ENCODE data around the gene MAPRE3. TPM values are rescaled to one million over a fixed set of nuclear protein-coding genes. Genes with fewer than 3 reads are reported as not detected.

MAPRE3 gene
- total and polyA plus RNA-seq, 9 of the 15 experiments (the other 6 are each of a cell fraction or from before 2014, with no cell fraction given): 0.70 to 43.2 (median 12.6) TPM

DNA sequence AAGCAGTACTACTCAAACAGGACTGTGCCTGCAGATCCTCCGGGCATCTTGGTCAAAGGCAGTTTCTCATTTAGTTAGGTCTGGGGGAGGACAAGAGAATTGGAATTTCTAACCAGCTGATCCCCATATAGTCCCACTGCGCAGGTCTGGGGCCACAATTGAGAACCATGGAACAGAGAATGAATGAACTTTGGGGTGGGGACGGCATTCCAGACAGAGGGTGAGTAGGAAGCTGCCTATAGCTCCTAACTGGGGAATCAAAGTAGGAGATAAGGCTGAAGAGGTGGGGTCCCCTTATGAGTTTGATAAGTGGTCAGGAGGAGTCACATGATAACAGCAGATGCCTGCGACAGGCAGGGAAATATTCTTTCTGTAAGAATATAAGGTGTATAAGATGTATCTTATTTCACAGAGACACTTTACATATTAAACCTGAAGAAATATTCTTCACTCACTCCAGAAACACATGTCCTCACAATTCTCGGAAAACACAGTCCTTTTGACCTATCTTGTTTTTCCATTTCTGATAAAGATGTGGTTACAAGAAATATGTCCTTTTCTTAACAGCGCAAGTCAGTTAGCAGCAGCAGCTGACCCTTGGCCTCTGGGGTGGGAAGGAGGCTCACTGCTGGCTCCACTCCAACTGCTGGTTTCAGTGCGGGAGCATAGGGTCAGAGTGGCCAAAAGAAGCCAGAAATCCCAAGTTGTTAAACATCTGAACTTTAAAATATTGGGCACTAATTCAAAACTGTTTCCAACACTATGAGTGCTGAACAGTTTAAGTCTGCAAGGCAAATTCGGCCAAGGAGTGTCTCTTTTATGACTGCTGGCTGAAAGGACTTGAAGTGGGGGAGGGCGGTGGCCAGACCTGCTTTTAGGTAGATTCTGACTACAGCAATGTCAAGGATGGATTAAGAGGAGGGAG, 49.8 kb downstream of the MAPRE3 start (continued):
- TF ChIP-seq, protein P1, sequence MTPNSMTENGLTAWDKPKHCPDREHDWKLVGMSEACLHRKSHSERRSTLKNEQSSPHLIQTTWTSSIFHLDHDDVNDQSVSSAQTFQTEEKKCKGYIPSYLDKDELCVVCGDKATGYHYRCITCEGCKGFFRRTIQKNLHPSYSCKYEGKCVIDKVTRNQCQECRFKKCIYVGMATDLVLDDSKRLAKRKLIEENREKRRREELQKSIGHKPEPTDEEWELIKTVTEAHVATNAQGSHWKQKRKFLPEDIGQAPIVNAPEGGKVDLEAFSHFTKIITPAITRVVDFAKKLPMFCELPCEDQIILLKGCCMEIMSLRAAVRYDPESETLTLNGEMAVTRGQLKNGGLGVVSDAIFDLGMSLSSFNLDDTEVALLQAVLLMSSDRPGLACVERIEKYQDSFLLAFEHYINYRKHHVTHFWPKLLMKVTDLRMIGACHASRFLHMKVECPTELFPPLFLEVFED (CRISPR knock-in tag; conservative IDR thresholded peaks at IDR 0.05): no peak
- no peak for TF ChIP-seq SRSF9 (IDR thresholded peaks at IDR 0.05; ENCODE audit: borderline replicate concordance, low read depth, low read length)
- no peak for TF ChIP-seq KDM2B (CRISPR knock-in tag; IDR thresholded peaks at IDR 0.05)
- no peak for TF ChIP-seq FUS (optimal IDR thresholded peaks at IDR 0.05; ENCODE audit: low read depth, low read length)
- TF ChIP-seq, protein P2, sequence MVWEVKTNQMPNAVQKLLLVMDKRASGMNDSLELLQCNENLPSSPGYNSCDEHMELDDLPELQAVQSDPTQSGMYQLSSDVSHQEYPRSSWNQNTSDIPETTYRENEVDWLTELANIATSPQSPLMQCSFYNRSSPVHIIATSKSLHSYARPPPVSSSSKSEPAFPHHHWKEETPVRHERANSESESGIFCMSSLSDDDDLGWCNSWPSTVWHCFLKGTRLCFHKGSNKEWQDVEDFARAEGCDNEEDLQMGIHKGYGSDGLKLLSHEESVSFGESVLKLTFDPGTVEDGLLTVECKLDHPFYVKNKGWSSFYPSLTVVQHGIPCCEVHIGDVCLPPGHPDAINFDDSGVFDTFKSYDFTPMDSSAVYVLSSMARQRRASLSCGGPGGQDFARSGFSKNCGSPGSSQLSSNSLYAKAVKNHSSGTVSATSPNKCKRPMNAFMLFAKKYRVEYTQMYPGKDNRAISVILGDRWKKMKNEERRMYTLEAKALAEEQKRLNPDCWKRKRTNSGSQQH (CRISPR knock-in tag; IDR thresholded peaks at IDR 0.05): 0 out of 2 replicates have a peak, but pooled peaks have one; percentile 24
- no peak for TF ChIP-seq KLF10 (CRISPR knock-in tag; IDR thresholded peaks at IDR 0.05)
- TF ChIP-seq SRSF7 (optimal IDR thresholded peaks at IDR 0.05; ENCODE audit: low read depth, low read length): no peak
- TF ChIP-seq, protein P3, sequence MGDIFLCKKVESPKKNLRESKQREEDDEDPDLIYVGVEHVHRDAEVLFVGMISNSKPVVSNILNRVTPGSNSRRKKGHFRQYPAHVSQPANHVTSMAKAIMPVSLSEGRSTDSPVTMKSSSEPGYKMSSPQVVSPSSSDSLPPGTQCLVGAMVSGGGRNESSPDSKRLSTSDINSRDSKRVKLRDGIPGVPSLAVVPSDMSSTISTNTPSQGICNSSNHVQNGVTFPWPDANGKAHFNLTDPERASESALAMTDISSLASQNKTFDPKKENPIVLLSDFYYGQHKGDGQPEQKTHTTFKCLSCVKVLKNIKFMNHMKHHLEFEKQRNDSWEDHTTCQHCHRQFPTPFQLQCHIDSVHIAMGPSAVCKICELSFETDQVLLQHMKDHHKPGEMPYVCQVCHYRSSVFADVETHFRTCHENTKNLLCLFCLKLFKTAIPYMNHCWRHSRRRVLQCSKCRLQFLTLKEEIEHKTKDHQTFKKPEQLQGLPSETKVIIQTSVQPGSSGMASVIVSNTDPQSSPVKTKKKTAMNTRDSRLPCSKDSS (IDR thresholded peaks at IDR 0.05; ENCODE audit: low read depth, partially characterized antibody): no peak
- TF ChIP-seq HDAC2 (IDR thresholded peaks at IDR 0.05): peak; percentile 82; the same call in 1 of the 2 replicates
- peak; percentile 31 for TF ChIP-seq CCNT2 (IDR thresholded peaks at IDR 0.05; ENCODE audit: borderline replicate concordance, extremely low read depth, insufficient read length, low read depth, low read length)
- no peak for TF ChIP-seq PYGO2 (tag; IDR thresholded peaks at IDR 0.05)
- TF ChIP-seq ELF1 (tag; IDR thresholded peaks at IDR 0.05): 0 out of 2 replicates have a peak, but pooled peaks have one; percentile 41
- TF ChIP-seq, protein P4, sequence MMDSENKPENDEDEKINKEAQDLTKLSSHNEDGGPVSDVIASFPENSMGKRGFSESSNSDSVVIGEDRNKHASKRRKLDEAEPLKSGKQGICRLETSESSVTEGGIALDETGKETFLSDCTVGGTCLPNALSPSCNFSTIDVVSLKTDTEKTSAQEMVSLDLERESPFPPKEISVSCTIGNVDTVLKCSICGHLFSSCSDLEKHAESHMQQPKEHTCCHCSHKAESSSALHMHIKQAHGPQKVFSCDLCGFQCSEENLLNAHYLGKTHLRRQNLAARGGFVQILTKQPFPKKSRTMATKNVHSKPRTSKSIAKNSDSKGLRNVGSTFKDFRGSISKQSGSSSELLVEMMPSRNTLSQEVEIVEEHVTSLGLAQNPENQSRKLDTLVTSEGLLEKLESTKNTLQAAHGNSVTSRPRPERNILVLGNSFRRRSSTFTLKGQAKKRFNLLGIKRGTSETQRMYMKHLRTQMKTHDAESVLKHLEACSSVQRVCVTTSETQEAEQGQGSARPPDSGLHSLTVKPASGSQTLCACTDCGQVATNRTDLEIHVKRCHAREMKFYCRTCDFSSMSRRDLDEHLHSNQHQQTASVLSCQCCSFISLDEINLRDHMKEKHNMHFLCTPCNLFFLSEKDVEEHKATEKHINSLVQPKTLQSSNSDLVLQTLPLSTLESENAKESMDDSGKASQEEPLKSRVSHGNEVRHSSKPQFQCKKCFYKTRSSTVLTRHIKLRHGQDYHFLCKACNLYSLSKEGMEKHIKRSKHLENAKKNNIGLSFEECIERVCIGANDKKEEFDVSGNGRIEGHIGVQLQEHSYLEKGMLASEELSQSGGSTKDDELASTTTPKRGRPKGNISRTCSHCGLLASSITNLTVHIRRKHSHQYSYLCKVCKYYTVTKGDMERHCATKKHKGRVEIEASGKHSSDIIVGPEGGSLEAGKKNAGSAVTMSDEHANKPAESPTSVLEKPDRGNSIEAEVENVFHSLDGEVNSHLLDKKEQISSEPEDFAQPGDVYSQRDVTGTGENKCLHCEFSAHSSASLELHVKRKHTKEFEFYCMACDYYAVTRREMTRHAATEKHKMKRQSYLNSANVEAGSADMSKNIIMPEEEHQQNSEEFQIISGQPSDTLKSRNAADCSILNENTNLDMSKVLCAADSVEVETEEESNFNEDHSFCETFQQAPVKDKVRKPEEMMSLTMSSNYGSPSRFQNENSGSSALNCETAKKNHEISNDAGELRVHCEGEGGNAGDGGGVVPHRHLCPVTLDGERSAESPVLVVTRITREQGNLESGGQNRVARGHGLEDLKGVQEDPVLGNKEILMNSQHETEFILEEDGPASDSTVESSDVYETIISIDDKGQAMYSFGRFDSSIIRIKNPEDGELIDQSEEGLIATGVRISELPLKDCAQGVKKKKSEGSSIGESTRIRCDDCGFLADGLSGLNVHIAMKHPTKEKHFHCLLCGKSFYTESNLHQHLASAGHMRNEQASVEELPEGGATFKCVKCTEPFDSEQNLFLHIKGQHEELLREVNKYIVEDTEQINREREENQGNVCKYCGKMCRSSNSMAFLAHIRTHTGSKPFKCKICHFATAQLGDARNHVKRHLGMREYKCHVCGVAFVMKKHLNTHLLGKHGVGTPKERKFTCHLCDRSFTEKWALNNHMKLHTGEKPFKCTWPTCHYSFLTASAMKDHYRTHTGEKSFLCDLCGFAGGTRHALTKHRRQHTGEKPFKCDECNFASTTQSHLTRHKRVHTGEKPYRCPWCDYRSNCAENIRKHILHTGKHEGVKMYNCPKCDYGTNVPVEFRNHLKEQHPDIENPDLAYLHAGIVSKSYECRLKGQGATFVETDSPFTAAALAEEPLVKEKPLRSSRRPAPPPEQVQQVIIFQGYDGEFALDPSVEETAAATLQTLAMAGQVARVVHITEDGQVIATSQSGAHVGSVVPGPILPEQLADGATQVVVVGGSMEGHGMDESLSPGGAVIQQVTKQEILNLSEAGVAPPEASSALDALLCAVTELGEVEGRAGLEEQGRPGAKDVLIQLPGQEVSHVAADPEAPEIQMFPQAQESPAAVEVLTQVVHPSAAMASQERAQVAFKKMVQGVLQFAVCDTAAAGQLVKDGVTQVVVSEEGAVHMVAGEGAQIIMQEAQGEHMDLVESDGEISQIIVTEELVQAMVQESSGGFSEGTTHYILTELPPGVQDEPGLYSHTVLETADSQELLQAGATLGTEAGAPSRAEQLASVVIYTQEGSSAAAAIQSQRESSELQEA (IDR thresholded peaks at IDR 0.05; ENCODE audit: low read depth): no peak

Measured in K562 (cell line).